ENCODE data around the gene RBMS1. TPM values are rescaled to one million over a fixed set of nuclear protein-coding genes. Genes with fewer than 3 reads are reported as not detected.

The RBMS1 gene
- total and polyA plus RNA-seq, 2 of the 13 experiments (the other 11 are each of a cell fraction or from before 2014, with no cell fraction given): 55.5 to 110 TPM

DNA sequence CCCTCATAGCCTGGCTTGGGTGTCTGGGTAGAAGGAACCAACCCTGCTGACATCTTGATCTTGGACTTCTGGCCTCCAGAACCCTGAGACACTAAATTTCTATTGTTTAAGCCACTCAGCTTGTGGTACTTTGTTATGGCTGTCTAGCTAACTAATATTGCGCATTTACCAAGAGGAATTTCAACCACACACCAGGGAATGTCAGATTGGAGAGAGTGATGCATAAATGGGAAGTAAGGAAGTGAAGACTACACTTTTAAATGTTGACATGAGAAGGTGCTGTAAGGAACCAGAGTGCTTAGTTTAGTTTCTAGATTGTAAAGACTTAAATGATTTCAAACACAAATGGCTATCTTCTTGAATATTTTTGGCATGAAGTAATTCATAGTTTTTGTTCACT is 194.6 kb downstream of the RBMS1 start:
- no peak overlapping the region for H3K4me3 ChIP-seq (replicated peaks in 1 of 3; ENCODE audit: insufficient read depth in 1 of 3, low read depth in 2 of 3, low read length in 3 of 3)
- BruUV-seq (replicated peaks): no TSS peak
- H3K36me3 ChIP-seq (replicated peaks in 1 of 2; ENCODE audit: control insufficient read depth in 1 of 2, insufficient read depth in 2 of 2, low read length in 2 of 2): peaks cover 12 to 56% of the 10 kb centered on the region in 2 experiments
- H3K4me1 ChIP-seq (ENCODE audit: insufficient read depth, low read length): no peaks in the 10 kb centered on the region
- intact Hi-C loops (cut with micrococcal nuclease; ENCODE audit: unreplicated experiment) (no loop called here), in situ Hi-C loops (cut with HindIII; ENCODE audit: extremely low pct_ligation_motif_present, low pct_unique_long_range_greater_than_20kb) (no loop called here)
- H3K9ac ChIP-seq (ENCODE audit: insufficient read depth, low read depth, low read length): no peak overlapping the region
- no peaks in the 10 kb centered on the region for H4K20me1 ChIP-seq (ENCODE audit: insufficient read depth, low read length)
- H2AFZ ChIP-seq (ENCODE audit: low read length): no peak overlapping the region
- 100% methylated on average over 1 of the region's 1 CpG for WGBS (ENCODE audit: low lambda C conversion rate)
- H3K27me3 ChIP-seq (ENCODE audit: control insufficient read depth in 1 of 2, insufficient read depth in 2 of 2, low read length in 2 of 2): no peaks in the 10 kb centered on the region
- no peak overlapping the region for H3K27ac ChIP-seq (ENCODE audit: extremely low read length, insufficient read depth, low read length)
- DNase-seq (ENCODE audit: low spot score): no peak
- H3K4me2 ChIP-seq (ENCODE audit: low read depth, low read length): no peak overlapping the region
- CTCF ChIA-PET (ENCODE audit: low intra/inter-chr PET ratio, low total read pairs): no interaction called here
- POLR2A ChIA-PET: no interaction called here
- no peaks in the 10 kb centered on the region for H3K79me2 ChIP-seq (ENCODE audit: insufficient read depth, low read length)
- no peak for FAIRE-seq
- no peaks in the 10 kb centered on the region for H3K9me3 ChIP-seq (ENCODE audit: low read length)
- no peak for ATAC-seq
- TF ChIP-seq ZNF282 (IDR thresholded peaks at IDR 0.05; ENCODE audit: partially characterized antibody) (no peak), KAT8 (CRISPR knock-in tag; IDR thresholded peaks at IDR 0.05) (no peak), ZNF564 (CRISPR knock-in tag; IDR thresholded peaks at IDR 0.05) (no peak), ZSCAN25 (CRISPR knock-in tag; IDR thresholded peaks at IDR 0.05) (no peak), ZNF737 (CRISPR knock-in tag; IDR thresholded peaks at IDR 0.05; ENCODE audit: borderline replicate concordance) (no peak), PAWR (CRISPR knock-in tag; IDR thresholded peaks at IDR 0.05; ENCODE audit: borderline replicate concordance) (no peak), ZNF235 (CRISPR knock-in tag; IDR thresholded peaks at IDR 0.05; ENCODE audit: borderline replicate concordance) (no peak), ZNF772 (CRISPR knock-in tag; IDR thresholded peaks at IDR 0.05) (no peak), ELF4 (CRISPR knock-in tag; IDR thresholded peaks at IDR 0.05; ENCODE audit: borderline replicate concordance) (no peak), XRCC5 (optimal IDR thresholded peaks at IDR 0.05; ENCODE audit: low read length) (no peak), TBX2 (CRISPR knock-in tag; IDR thresholded peaks at IDR 0.05; ENCODE audit: borderline replicate concordance) (no peak)
- TF ChIP-seq, protein P1, sequence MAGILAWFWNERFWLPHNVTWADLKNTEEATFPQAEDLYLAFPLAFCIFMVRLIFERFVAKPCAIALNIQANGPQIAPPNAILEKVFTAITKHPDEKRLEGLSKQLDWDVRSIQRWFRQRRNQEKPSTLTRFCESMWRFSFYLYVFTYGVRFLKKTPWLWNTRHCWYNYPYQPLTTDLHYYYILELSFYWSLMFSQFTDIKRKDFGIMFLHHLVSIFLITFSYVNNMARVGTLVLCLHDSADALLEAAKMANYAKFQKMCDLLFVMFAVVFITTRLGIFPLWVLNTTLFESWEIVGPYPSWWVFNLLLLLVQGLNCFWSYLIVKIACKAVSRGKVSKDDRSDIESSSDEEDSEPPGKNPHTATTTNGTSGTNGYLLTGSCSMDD (CRISPR knock-in tag; IDR thresholded peaks at IDR 0.05): no peak
- TF ChIP-seq, protein P2, sequence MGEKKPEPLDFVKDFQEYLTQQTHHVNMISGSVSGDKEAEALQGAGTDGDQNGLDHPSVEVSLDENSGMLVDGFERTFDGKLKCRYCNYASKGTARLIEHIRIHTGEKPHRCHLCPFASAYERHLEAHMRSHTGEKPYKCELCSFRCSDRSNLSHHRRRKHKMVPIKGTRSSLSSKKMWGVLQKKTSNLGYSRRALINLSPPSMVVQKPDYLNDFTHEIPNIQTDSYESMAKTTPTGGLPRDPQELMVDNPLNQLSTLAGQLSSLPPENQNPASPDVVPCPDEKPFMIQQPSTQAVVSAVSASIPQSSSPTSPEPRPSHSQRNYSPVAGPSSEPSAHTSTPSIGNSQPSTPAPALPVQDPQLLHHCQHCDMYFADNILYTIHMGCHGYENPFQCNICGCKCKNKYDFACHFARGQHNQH (CRISPR knock-in tag; IDR thresholded peaks at IDR 0.05): no peak
- TF ChIP-seq, protein P3, sequence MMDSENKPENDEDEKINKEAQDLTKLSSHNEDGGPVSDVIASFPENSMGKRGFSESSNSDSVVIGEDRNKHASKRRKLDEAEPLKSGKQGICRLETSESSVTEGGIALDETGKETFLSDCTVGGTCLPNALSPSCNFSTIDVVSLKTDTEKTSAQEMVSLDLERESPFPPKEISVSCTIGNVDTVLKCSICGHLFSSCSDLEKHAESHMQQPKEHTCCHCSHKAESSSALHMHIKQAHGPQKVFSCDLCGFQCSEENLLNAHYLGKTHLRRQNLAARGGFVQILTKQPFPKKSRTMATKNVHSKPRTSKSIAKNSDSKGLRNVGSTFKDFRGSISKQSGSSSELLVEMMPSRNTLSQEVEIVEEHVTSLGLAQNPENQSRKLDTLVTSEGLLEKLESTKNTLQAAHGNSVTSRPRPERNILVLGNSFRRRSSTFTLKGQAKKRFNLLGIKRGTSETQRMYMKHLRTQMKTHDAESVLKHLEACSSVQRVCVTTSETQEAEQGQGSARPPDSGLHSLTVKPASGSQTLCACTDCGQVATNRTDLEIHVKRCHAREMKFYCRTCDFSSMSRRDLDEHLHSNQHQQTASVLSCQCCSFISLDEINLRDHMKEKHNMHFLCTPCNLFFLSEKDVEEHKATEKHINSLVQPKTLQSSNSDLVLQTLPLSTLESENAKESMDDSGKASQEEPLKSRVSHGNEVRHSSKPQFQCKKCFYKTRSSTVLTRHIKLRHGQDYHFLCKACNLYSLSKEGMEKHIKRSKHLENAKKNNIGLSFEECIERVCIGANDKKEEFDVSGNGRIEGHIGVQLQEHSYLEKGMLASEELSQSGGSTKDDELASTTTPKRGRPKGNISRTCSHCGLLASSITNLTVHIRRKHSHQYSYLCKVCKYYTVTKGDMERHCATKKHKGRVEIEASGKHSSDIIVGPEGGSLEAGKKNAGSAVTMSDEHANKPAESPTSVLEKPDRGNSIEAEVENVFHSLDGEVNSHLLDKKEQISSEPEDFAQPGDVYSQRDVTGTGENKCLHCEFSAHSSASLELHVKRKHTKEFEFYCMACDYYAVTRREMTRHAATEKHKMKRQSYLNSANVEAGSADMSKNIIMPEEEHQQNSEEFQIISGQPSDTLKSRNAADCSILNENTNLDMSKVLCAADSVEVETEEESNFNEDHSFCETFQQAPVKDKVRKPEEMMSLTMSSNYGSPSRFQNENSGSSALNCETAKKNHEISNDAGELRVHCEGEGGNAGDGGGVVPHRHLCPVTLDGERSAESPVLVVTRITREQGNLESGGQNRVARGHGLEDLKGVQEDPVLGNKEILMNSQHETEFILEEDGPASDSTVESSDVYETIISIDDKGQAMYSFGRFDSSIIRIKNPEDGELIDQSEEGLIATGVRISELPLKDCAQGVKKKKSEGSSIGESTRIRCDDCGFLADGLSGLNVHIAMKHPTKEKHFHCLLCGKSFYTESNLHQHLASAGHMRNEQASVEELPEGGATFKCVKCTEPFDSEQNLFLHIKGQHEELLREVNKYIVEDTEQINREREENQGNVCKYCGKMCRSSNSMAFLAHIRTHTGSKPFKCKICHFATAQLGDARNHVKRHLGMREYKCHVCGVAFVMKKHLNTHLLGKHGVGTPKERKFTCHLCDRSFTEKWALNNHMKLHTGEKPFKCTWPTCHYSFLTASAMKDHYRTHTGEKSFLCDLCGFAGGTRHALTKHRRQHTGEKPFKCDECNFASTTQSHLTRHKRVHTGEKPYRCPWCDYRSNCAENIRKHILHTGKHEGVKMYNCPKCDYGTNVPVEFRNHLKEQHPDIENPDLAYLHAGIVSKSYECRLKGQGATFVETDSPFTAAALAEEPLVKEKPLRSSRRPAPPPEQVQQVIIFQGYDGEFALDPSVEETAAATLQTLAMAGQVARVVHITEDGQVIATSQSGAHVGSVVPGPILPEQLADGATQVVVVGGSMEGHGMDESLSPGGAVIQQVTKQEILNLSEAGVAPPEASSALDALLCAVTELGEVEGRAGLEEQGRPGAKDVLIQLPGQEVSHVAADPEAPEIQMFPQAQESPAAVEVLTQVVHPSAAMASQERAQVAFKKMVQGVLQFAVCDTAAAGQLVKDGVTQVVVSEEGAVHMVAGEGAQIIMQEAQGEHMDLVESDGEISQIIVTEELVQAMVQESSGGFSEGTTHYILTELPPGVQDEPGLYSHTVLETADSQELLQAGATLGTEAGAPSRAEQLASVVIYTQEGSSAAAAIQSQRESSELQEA (CRISPR knock-in tag; IDR thresholded peaks at IDR 0.05; ENCODE audit: not compliant biosample characterization): no peak

All from HepG2 (cell line).